Mucosa of stomach (tissue), 1 donor: Measurements from ENCODE around the gene VPS26B.

Experiments
- H3K27me3 ChIP-seq: one replicate; pipeline ENCODE4 v1.7.0; 2013; ENCODE audit warnings: mild to moderate bottlenecking, low read length; ENCODE audit not compliant: control insufficient read depth, insufficient read depth
- H3K36me3 ChIP-seq: one replicate; pipeline ENCODE4 v1.7.0; 2013; ENCODE audit warnings: low read length; ENCODE audit not compliant: control insufficient read depth, insufficient read depth
- H3K4me1 ChIP-seq: one replicate; pipeline ENCODE4 v1.7.0; 2013; ENCODE audit warnings: mild to moderate bottlenecking, low read length; ENCODE audit not compliant: control insufficient read depth, insufficient read depth
- H3K4me3 ChIP-seq: one replicate; pipeline ENCODE4 v1.7.0; 2013; ENCODE audit warnings: low read length
- H3K9ac ChIP-seq: one replicate; pipeline ENCODE4 v1.7.0; 2013; ENCODE audit warnings: mild to moderate bottlenecking, low read length, moderate library complexity
- H3K9me3 ChIP-seq: one replicate; pipeline ENCODE4 v1.7.0; 2013; ENCODE audit warnings: mild to moderate bottlenecking, low read length, moderate library complexity; ENCODE audit not compliant: control insufficient read depth
- donor health status: Pancreatic carcinoma.

The VPS26B gene

GRCh38 chr11:134290646-134291045, 66.2 kb downstream of the VPS26B start:
- Histone ChIP-seq H3K36me3 (no peaks in the 10 kb centered on the region), H3K4me1 (no peaks in the 10 kb centered on the region), H3K27me3 (no peaks in the 10 kb centered on the region), H3K4me3 (no peak overlapping the region), H3K9ac (no peak overlapping the region), H3K9me3 (no peaks in the 10 kb centered on the region)

- Histone ChIP-seq H3K27me3 (no peaks in the 10 kb centered on the region), H3K4me1 (no peaks in the 10 kb centered on the region), H3K9ac (no peak overlapping the region), H3K4me3 (no peak overlapping the region), H3K9me3 (no peaks in the 10 kb centered on the region), H3K36me3 (no peaks in the 10 kb centered on the region)
Observed at GRCh38 chr11:134291196-134291595, 66.7 kb downstream of the VPS26B start.

GRCh38 chr11:134292661-134293060, 68.2 kb downstream of the VPS26B start:
- Histone ChIP-seq H3K9me3 (no peaks in the 10 kb centered on the region), H3K4me1 (no peaks in the 10 kb centered on the region), H3K4me3 (no peak overlapping the region), H3K9ac (no peak overlapping the region), H3K36me3 (no peaks in the 10 kb centered on the region), H3K27me3 (no peaks in the 10 kb centered on the region)

- Histone ChIP-seq H3K36me3 (no peaks in the 10 kb centered on the region), H3K9ac (no peak overlapping the region), H3K4me3 (no peak overlapping the region), H3K4me1 (no peaks in the 10 kb centered on the region), H3K27me3 (no peaks in the 10 kb centered on the region), H3K9me3 (no peaks in the 10 kb centered on the region)
Observed at GRCh38 chr11:134293119-134294113, 68.9 kb downstream of the VPS26B start.

GRCh38 chr11:134294664-134295063, 70.2 kb downstream of the VPS26B start:
- Histone ChIP-seq H3K27me3 (no peaks in the 10 kb centered on the region), H3K4me3 (no peak overlapping the region), H3K9ac (no peak overlapping the region), H3K36me3 (no peaks in the 10 kb centered on the region), H3K9me3 (no peaks in the 10 kb centered on the region), H3K4me1 (no peaks in the 10 kb centered on the region)
